Aorta (tissue), 5 donors: ENCODE measurements around the gene PDK1. TPM values are rescaled to one million over a fixed set of nuclear protein-coding genes. Genes with fewer than 3 reads are reported as not detected.

Source experiments
- ATAC-seq: fragments of 200-7000 bp; cut with Tn5 transposase; one replicate; pipeline ENCODE4 v1.9.1; 2022; ENCODE audit warnings: moderate library complexity; ENCODE audit not compliant: low FRiP score
- DNase-seq, 2 donors: peaks; one replicate each; pipeline ENCODE4 v3.0.0-alpha.2; 2020
- H3K27ac ChIP-seq, 2 donors: one replicate each; pipeline ENCODE4 v1.5.1; 2013; ENCODE audit warnings: low read length in 2 of 2, mild to moderate bottlenecking in 2 of 2, moderate library complexity in 2 of 2, control low read depth in 1 of 2, inconsistent platforms in 1 of 2, low read depth in 1 of 2
- H3K27me3 ChIP-seq, 2 donors: one replicate each; pipeline ENCODE4 v1.6.1; 2013; ENCODE audit warnings: control low read depth in 1 of 2, low read length in 1 of 2, mild to moderate bottlenecking in 1 of 2, moderate library complexity in 1 of 2; ENCODE audit not compliant: insufficient read depth in 2 of 2, control insufficient read depth in 1 of 2
- H3K36me3 ChIP-seq, 2 donors: one replicate each; pipeline ENCODE4 v1.6.1; 2013; ENCODE audit warnings: control low read depth in 1 of 2, low read length in 1 of 2, mild to moderate bottlenecking in 1 of 2; ENCODE audit not compliant: insufficient read depth in 2 of 2, control insufficient read depth in 1 of 2
- H3K4me1 ChIP-seq, 2 donors: one replicate each; pipeline ENCODE4 v1.6.1; 2013; ENCODE audit warnings: low read length in 2 of 2, control low read depth in 1 of 2, mild to moderate bottlenecking in 1 of 2, moderate library complexity in 1 of 2; ENCODE audit not compliant: insufficient read depth in 2 of 2, control insufficient read depth in 1 of 2
- H3K4me3 ChIP-seq, 2 donors: one replicate each; pipeline ENCODE4 v1.5.1; 2013; ENCODE audit warnings: low read length in 2 of 2, control low read depth in 1 of 2, mild to moderate bottlenecking in 1 of 2
- H3K9me3 ChIP-seq: one replicate; pipeline ENCODE4 v1.6.1; 2013; ENCODE audit warnings: mild to moderate bottlenecking, low read length; ENCODE audit not compliant: control insufficient read depth
- WGBS, 2 donors: extraction: QIAGEN DNeasy Blood & Tissue Kit; methylation state at CpG; one replicate each; pipeline ENCODE4 v1.1.7; 2013; 5-methylcytosine and 5-hydroxymethylcytosine counted together
- intact Hi-C, 2 donors: fragments of 100-400 bp; cut with DNase I; formaldehyde crosslinking; loops; one replicate each; pipeline versions ENCODE4 v1.14.2 to v1.15.0; 2022
- polyA plus RNA-seq, 2 donors: library from polyadenylated mRNA; stranded (reverse); fragments of 200-250 nt; gene quantifications; one replicate each; pipeline ENCODE4 v1.2.3, GENCODE V29; 2013
- total RNA-seq, 2 donors: library from RNA; stranded (reverse); fragmentation: NEBNext Ultra II Directional; extraction: Animal tissue kit (Norgen Biotek cat#: 25700); gene quantifications; one replicate each; pipeline ENCODE4 v1.2.1, GENCODE V29; 2021
- donor health status: healthy with polysubstance abuse.
- donor health status: Bipolar disorder and iron deficiency.
- donor health status: DM: no; HTN: no; CAD: no.
- donor health status: DM: no; HTN: no; CAD: no.
- donor health status: DM: yes; HTN: yes; CAD: no.

Gene PDK1
- total and polyA plus RNA-seq, 4 donors, result 1.9 to 38.7 (median 15.3) TPM

DNA sequence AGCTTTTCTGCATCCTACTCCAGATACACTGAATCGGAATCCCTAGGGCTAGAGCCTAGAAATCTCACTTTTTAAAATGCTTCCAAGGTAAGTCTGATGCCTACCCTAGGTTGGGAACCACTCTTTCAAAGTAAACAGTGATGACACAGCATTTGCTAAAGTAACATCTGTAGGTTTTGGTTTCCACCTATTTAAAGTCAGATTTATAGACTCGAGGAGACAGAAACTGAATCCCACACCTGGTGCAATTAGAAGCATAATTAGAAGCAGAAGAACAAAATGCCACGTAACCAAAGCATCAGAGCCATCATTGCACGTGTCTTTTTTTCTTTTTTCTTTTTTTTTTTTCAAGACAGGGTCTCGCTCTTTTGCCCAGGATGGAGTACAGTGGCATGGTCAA, 40.9 kb downstream of the PDK1 start:
- Histone ChIP-seq H3K27ac (no peak overlapping the region), H3K4me3 (no peak overlapping the region), H3K4me1 (peaks cover 0 to 7% of the 10 kb centered on the region in 2 donors), H3K27me3 (no peaks in the 10 kb centered on the region), H3K36me3 (peaks cover 0 to 2% of the 10 kb centered on the region in 2 donors), H3K9me3 (no peaks in the 10 kb centered on the region)
- DNase-seq, result no peak
- intact Hi-C loops, result loop anchor here in 1 of 2 donors (10.0 kb wide), 1 partner anchor 608 kb away; no protein-coding TSS in a partner anchor
- ATAC-seq, result no peak
- WGBS, 2 donors, result 79 to 84% methylated on average over 5 of the region's 5 CpGs

DNA sequence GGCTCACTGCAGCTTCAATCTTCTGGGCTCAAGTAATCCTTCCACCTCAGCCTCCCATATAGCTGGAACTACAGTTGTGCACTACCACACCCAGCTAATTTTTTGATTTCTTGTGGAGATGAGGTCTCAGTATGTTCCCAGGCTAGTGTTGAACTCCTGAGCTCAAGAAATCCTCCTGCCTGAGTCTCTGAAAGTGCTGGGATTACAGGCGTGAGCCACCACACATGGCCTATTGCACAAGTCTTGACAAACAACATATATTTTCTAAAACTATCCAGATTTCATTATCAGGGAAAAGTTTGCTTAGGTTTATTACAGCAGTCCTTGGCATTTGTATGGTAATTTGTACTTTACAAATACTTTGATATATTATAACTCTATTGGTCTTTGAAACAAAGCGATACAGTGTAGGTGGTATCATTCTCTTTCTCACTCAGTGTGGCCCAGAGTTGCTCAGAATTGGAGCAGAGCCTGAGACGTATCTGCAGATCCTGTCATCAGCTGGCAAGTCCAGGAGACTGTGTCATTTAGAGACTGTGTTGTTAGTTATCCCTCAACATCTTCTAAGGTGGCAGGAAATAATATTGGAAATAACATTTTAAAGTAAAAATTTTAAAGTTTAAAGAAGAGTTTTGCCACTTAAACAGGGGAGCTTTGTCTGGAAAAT, 41.4 kb downstream of the PDK1 start:
- 85 to 86% methylated on average over 3 of the region's 3 CpGs for WGBS, 2 donors
- peaks cover 0 to 2% of the 10 kb centered on the region in 2 donors for H3K36me3 ChIP-seq
- H3K9me3 ChIP-seq, result no peaks in the 10 kb centered on the region

DNA sequence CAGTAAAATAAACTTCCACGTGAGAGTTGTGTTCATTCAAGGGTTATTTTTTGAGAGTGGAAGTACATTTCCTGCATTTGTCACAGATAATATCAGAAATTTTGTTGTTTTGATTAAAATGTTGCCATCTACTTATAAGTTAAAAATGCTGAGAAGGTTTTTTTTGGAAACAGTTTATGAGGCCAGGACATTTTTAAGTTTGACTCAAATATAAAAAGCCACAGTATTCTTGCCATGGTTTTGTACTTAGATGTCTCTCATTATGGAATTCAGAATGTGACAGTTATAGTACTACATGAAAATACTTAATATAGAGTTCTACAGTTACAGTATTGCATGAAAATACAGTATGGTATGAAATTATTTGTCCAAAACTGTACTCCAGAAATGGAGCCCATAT, 44.1 kb downstream of the PDK1 start:
- ATAC-seq (no peak), DNase-seq (no peak)
- Histone ChIP-seq H3K27ac (no peak overlapping the region), H3K4me3 (no peak overlapping the region), H3K4me1 (peaks cover 0 to 7% of the 10 kb centered on the region in 2 donors), H3K36me3 (peaks cover 0 to 2% of the 10 kb centered on the region in 2 donors), H3K27me3 (no peaks in the 10 kb centered on the region), H3K9me3 (no peaks in the 10 kb centered on the region)
- 6 to 9% methylated on average over 1 of the region's 1 CpG for WGBS, 2 donors
- intact Hi-C loops, result loop anchor here in 1 of 2 donors (5.0 to 10.0 kb wide), 2 partner anchors 72 to 605 kb away; no protein-coding TSS in a partner anchor

More for the DNA sequence above, 41.4 kb downstream of the PDK1 start:
- DNase-seq (no peak), ATAC-seq (no peak)
- H3K27me3 ChIP-seq, result no peaks in the 10 kb centered on the region
- peaks cover 0 to 7% of the 10 kb centered on the region in 2 donors for H3K4me1 ChIP-seq
- H3K4me3 ChIP-seq, result no peak overlapping the region
- intact Hi-C loops, result loop anchor here in 1 of 2 donors (10.0 kb wide), 1 partner anchor 607 kb away; no protein-coding TSS in a partner anchor
- no peak overlapping the region for H3K27ac ChIP-seq

DNA sequence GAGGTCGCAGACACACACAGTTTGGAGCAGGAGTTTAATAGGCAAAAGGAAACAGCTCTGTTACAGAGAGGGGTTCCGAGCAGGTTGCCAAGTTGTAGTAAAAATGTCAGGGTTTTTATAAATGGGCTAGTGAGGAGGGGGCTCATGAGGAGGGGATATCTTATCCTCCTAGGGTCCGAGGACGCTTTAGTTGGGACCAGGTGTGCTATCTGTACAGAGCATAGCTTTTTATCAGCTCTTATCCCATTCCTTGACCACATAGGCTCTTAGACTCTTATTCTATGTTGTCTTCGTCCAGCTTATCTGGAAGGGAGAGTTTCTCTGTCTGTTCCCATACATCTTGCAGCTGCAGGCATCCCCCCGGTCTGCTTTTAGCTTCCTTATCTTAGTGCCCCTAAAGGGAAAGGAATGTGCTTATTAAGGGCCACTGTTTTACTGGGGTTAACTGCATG, 44.7 kb downstream of the PDK1 start:
- Histone ChIP-seq H3K27ac (no peak overlapping the region), H3K27me3 (no peaks in the 10 kb centered on the region), H3K9me3 (no peaks in the 10 kb centered on the region), H3K36me3 (peaks cover 0 to 2% of the 10 kb centered on the region in 2 donors), H3K4me1 (peaks cover 0 to 7% of the 10 kb centered on the region in 2 donors), H3K4me3 (no peak overlapping the region)
- 26 to 28% methylated on average over 6 of the region's 6 CpGs for WGBS, 2 donors
- intact Hi-C loops, result loop anchor here in 1 of 2 donors (5.0 kb wide), 1 partner anchor 72 kb away; no protein-coding TSS in a partner anchor
- ATAC-seq (no peak), DNase-seq (no peak)

DNA sequence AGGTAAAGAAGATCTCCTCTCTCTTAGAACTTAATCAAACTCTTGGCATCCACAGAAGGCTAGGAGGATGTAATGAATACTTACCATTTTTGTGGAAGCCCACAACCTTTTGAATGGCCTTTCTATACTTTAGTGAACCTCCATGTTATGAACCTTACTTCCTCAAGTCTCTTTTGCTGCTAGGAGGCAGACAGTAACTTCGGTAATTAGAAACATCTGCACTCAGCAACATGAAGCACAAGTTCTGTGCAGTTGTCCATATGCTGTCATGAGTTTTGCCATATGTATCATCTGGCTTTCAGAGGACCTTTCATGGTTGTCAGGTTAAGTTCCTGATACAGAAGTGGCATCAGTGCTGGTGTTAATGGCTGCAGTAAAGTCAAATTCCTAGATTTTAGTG, 50.4 kb downstream of the PDK1 start:
- H3K27me3 ChIP-seq, result no peaks in the 10 kb centered on the region
- peaks cover 0 to 2% of the 10 kb centered on the region in 2 donors for H3K4me1 ChIP-seq
- no peak for DNase-seq
- intact Hi-C loops, result no loop called here
- ATAC-seq, result no peak
- no peak overlapping the region for H3K27ac ChIP-seq
- no peak overlapping the region for H3K4me3 ChIP-seq
- 91 to 97% methylated on average over 1 of the region's 1 CpG for WGBS, 2 donors
- H3K9me3 ChIP-seq, result no peaks in the 10 kb centered on the region
- peaks cover 2 to 4% of the 10 kb centered on the region in 2 donors for H3K36me3 ChIP-seq

DNA sequence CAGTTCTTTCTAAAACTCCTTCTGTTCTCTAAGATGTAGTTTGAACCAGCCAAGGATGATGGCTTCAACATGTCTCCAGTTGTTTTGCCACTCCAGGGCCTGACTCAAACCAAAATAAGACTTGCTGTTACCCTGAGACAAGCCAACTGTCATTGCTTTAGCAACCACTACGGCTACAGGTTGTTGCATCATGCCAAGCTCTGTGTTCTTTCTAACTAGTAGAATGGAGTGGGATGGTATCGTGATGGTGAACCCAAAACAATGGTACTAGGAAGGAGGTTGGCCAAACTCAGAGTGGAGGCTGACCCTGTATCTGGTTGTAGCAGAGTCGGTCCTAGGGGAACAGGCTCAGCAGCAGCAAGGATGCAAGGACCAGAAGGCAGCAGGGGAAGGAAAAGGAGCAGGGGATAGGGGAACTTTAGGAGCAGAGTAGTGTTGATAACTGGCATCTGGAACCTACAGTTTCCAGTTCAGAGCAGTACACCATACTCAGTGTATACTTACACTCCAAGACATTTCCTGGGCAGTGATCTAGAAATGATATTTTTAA, 51.6 kb downstream of the PDK1 start:
- intact Hi-C loops, result no loop called here

DNA sequence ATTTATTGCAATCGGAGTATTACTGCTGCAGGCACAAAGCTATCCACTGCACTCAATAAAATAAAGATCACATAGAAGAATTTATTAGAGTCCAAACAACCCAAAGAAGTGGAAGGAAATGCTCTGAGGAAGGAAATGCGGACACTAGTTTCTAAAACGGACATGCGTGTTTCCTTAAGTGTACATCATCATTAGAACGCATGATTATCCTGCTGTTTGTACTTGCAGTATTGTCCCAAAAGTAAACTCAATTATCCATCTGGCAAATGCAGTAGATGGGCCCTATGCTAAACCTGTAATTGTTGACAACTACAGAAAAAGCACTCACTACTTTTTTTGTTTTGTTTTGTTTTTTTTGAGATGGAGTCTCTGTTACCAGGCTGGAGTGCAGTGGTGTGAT, 53.6 kb downstream of the PDK1 start:
- 95 to 97% methylated on average over 5 of the region's 5 CpGs for WGBS, 2 donors
- Histone ChIP-seq H3K4me3 (no peak overlapping the region), H3K27me3 (no peaks in the 10 kb centered on the region), H3K27ac (no peak overlapping the region), H3K9me3 (no peaks in the 10 kb centered on the region), H3K4me1 (peaks cover 0 to 2% of the 10 kb centered on the region in 2 donors), H3K36me3 (peaks cover 2 to 4% of the 10 kb centered on the region in 2 donors)
- no peak for DNase-seq
- ATAC-seq, result no peak
- intact Hi-C loops, result no loop called here

More for the DNA sequence above, 51.6 kb downstream of the PDK1 start:
- Histone ChIP-seq H3K27ac (no peak overlapping the region), H3K9me3 (no peaks in the 10 kb centered on the region), H3K4me1 (peaks cover 0 to 2% of the 10 kb centered on the region in 2 donors), H3K36me3 (peaks cover 2 to 4% of the 10 kb centered on the region in 2 donors), H3K4me3 (no peak overlapping the region), H3K27me3 (no peaks in the 10 kb centered on the region)
- ATAC-seq, result no peak
- no peak for DNase-seq
- 92 to 98% methylated on average over 3 of the region's 3 CpGs for WGBS, 2 donors

DNA sequence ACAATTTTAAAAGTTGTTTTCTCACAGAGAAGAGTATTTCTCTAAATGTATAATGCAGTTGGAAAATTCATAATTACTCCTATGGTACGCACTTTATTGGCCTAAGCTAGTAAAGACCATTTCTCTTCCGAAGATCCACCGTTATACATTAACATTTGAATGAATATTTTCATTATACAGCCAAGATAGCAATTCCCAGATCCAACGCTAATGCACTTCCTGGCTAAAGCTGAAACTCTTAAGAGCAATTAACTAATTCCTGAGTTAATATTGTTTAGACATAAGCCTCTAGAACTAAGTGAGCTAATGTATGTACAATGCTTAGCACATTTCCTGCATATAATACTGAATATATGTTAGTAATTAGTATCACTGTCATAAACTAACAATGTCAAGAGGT, 56.2 kb downstream of the PDK1 start:
- H3K36me3 ChIP-seq, result peaks cover 0 to 2% of the 10 kb centered on the region in 2 donors
- intact Hi-C loops, result no loop called here
- 92 to 93% methylated on average over 4 of the region's 4 CpGs for WGBS, 2 donors
- no peak overlapping the region for H3K27ac ChIP-seq
- DNase-seq (no peak), ATAC-seq (no peak)
- H3K9me3 ChIP-seq, result no peaks in the 10 kb centered on the region
- no peaks in the 10 kb centered on the region for H3K4me1 ChIP-seq
- no peak overlapping the region for H3K4me3 ChIP-seq
- H3K27me3 ChIP-seq, result no peaks in the 10 kb centered on the region

DNA sequence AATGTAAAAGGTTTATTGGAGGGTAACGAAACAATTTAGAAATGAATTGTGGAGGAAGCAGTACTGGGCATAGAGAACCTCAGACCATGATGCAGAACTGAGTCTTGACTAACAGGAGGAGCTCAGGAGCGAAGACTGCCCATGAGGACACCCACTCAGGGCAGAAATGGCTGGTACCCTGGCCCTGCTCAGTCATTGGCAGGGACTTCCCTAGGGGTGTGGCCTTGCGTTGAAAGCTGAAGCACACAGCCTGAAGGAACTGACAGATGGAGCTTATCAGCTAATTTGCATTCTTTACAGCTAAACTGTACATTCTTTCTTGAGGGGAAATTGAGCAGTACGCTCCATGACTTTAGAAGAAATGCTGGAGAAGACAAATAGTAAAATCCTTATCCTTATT, 57.1 kb downstream of the PDK1 start:
- no peaks in the 10 kb centered on the region for H3K9me3 ChIP-seq
- DNase-seq (no peak), ATAC-seq (no peak)
- H3K27me3 ChIP-seq, result no peaks in the 10 kb centered on the region
- intact Hi-C loops, result no loop called here
- no peaks in the 10 kb centered on the region for H3K36me3 ChIP-seq
- H3K4me1 ChIP-seq, result no peaks in the 10 kb centered on the region
- WGBS, 2 donors, result 75 to 85% methylated on average over 4 of the region's 4 CpGs
- no peak overlapping the region for H3K4me3 ChIP-seq
- H3K27ac ChIP-seq, result no peak overlapping the region
